HG03354 (cell line): ENCODE measurements around the gene SLC25A28.
A peak's percentile ranks its signal among the peaks of the same experiment; 100 is the strongest.

Source experiments
- ATAC-seq: cut with Tn5 transposase; IDR thresholded peaks from one replicate; pipeline ENCODE4 v1.9.1; 2021; ENCODE audit warnings: mild to moderate bottlenecking; ENCODE audit not compliant: unreplicated experiment, poor library complexity, severe bottlenecking

SLC25A28 gene

GRCh38 chr10:99619851-99620710 lies at the start of gene SLC25A28:
TSS of gene SLC25A28 (minus strand) at chr10:99620439. CDS start at chr10:99620335, 104 bp downstream.
- peak; percentile 80 for ATAC-seq

DNA sequence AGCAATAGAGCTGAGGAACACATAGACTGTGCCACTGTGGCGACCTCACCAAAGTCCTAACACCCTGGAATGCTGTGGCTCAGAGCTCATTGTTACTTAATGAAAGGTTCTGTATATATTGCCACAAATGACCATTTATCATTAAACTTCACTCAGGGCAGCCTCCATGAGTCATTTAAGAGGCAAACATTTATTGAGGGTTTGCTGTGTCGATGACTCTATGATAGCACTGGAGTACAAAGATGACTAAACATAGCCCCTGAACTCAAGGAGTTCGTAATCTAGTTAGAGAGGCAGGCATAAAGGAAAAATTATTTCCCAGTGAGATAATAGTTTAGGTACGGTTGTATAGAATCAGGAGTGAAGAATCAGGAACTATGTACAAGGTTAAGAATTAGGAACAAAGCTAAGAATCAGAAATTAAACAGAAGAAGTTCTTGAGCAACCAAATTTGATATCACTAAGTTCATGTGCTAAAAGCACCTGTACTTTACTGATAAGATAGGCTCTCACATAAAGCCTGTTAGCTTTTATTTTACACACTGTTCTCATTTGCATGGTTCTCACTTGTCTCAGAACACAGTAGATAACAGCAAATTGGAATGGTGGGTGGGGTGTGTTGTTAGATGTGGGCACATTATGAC lies 47.0 kb upstream of the SLC25A28 start:
- ATAC-seq: no peak

DNA sequence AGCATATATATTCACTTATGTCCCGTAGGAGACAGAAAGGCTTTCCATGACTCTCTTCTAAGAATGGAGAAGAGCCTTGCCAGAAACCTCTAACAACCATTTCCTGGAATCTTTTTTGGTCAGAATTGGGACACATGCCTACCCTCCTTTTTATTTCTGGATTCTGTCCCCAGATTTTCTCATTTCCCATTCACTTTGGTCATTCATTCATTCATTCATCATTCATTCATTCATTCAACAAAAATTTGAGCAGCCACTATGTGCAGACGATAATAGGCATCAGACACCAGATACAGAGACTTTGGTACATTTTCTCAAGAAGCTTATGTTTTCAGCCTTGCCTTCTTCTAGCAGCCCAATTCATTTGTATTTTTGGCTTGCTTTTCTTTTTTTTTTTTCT lies 45.1 kb upstream of the SLC25A28 start:
- ATAC-seq: no peak

DNA sequence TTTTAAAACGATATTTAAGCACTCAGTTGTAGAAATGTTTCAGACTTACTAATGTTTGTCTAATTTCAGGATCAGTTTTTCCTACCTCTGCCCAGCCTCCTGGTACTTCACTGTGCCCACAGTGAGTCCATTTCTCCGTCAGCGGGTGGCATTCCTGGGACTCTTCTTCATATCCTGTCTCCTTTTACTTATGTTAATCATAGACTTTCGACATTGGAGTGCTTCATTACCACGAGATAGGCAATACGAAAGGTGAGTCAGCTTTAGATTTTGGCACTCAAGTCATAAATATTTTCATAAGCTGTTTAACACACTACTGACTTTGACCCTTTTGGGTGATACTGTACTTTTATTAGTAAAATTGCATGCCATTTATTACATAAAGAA lies 41.1 kb upstream of the SLC25A28 start:
- ATAC-seq: no peak

GRCh38 chr10:99660662-99661376 lies 40.6 kb upstream of the SLC25A28 start:
- no peak for ATAC-seq

GRCh38 chr10:99659868-99660366 lies 39.7 kb upstream of the SLC25A28 start:
- peak; percentile 1 for ATAC-seq

DNA sequence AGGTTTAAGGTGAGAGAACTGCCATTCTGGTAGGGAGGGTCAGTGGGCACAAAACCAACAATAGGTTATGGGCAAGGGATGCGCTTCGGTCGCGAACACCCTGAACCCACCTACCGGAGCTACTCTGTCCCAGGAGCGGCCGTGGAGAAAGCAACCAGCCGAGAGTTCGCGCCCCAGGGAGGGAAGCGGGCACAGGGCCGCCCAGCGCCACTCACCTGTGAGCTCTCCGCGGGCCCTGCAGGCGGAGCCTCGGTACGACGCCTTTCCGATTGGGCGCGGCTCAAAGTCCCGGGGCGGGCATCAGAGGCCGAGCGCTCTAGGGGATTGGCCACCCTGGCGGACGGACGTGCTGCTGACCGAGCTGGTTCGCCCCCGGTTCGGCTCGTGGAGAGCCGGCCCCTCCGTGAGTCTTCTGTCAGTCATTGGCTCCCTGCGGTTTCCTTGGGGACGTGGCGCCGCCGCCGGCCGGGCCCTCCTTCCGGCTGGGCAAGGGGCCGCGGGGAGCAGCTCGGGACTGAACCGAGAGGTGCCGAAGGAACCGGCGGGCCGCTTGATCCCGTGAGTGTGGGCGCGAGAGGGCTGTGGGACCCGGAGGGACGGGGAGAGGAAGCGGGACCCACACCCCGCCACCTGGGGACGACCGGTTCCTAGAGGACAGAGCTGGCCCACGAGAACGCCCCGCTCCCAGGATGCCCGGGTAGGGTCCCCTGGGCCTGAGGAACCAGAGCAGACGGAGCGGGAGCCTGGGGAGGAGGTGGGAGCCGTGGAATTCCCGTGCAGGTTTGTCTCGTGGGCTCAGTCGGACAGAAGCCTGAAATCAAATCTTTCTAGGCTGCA lies 39.0 kb upstream of the SLC25A28 start, which contains the start of gene ENTPD7:
TSS of gene ENTPD7 (plus strand) at position 479 of the 837 bp plus-strand sequence. CDS start 448 bp downstream, outside the sequence.
- ATAC-seq: peak; percentile 99

GRCh38 chr10:99658622-99659030 lies 38.4 kb upstream of the SLC25A28 start:
- ATAC-seq: peak; percentile 12

- no peak for ATAC-seq
Measured at GRCh38 chr10:99656199-99657064, 36.2 kb upstream of the SLC25A28 start.

DNA sequence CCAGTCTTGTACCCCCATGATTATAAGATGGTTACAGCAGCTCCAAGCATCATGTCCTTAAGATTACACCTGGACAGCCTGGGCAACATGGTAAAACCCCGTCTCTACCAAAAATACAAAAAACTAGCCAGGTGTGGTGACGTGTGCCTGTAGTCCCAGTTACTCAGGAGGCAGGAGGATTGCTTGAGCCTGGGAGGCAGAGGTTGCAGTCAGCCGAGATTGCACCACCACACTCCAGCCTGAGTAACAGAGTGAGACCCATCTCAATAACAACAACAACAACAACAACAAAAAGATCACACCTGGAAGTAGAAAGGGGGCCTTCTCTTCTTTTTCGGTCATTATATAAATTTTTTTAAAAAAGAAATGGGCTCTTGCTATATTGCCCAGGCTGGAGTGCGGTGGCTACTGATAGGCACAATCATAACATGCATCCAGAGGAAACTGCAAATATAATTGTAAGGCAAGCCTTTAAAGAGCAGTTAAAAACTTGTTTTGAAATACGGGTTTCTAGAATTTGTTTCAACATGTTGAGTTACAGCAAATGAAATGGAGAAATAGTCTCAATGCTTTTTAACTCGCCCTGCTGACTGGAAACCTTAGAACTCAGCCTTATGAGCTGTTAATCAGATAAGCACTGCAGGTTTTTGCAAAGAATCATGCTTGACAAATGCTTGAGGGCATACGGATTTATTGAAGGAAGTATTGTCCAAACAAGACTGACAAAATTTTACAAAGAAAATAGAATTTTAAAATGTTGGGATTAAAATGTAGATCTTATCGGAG lies 34.3 kb upstream of the SLC25A28 start:
- no peak for ATAC-seq

- ATAC-seq: no peak
Measured at GRCh38 chr10:99652800-99653390, 32.7 kb upstream of the SLC25A28 start.

- ATAC-seq: no peak
Measured at GRCh38 chr10:99648717-99649116, 28.5 kb upstream of the SLC25A28 start.

GRCh38 chr10:99647601-99648151 lies 27.4 kb upstream of the SLC25A28 start:
- no peak for ATAC-seq

- no peak for ATAC-seq
Measured at GRCh38 chr10:99633832-99634231, 13.6 kb upstream of the SLC25A28 start.

- ATAC-seq: no peak
Measured at GRCh38 chr10:99631496-99631895, 11.3 kb upstream of the SLC25A28 start.

GRCh38 chr10:99630991-99631390 lies 10.8 kb upstream of the SLC25A28 start:
- ATAC-seq: no peak

GRCh38 chr10:99630433-99630832 lies 10.2 kb upstream of the SLC25A28 start:
- ATAC-seq: no peak
